SK-N-SH treated with all-trans-retinoic acid at 6 μM for 48 hours (cell line): Measurements from ENCODE around the gene DHX8.

Source experiments
- ATAC-seq: fragments of 200-7000 bp; cut with Tn5 transposase; 3 replicates; pipeline ENCODE4 v1.9.1; 2020; ENCODE audit warnings: mild to moderate bottlenecking, moderate library complexity
- ARNTL ChIP-seq: fragments of 450-650 bp; formaldehyde crosslinking; IDR thresholded peaks from 2 replicates; pipeline ENCODE4 v1.5.0; 2020; ENCODE audit warnings: low read depth, mild to moderate bottlenecking, moderate library complexity, borderline replicate concordance
- BACH2 ChIP-seq: fragments of 250-450 bp; sonication (Bioruptor Pico); IDR thresholded peaks from 2 replicates; pipeline ENCODE4 v1.9.0; 2021; ENCODE audit warnings: mild to moderate bottlenecking, borderline replicate concordance
- CSDC2 ChIP-seq: fragments of 250-450 bp; sonication (Bioruptor Pico); IDR thresholded peaks from 2 replicates; pipeline ENCODE4 v1.5.0; 2020; ENCODE audit warnings: mild to moderate bottlenecking, moderate library complexity
- ESRRG ChIP-seq: fragments of 250-450 bp; sonication (Bioruptor Pico); IDR thresholded peaks from 2 replicates; pipeline ENCODE4 v1.6.1; 2021; ENCODE audit warnings: mild to moderate bottlenecking
- GLIS3 ChIP-seq: fragments of 250-450 bp; sonication (Bioruptor Pico); IDR thresholded peaks from 2 replicates; pipeline ENCODE4 v1.5.0; 2020; ENCODE audit warnings: mild to moderate bottlenecking, moderate library complexity
- ISL1 ChIP-seq: fragments of 250-450 bp; sonication (Bioruptor Pico); IDR thresholded peaks from 2 replicates; pipeline ENCODE4 v2.1.2; 2022; ENCODE audit warnings: mild to moderate bottlenecking, moderate library complexity
- POU6F1 ChIP-seq: fragments of 250-450 bp; sonication (Bioruptor Pico); IDR thresholded peaks from 2 replicates; pipeline ENCODE4 v1.8.0; 2021; ENCODE audit warnings: low read depth, mild to moderate bottlenecking, moderate library complexity, borderline replicate concordance
- PPARA ChIP-seq: fragments of 250-450 bp; sonication (Bioruptor Pico); IDR thresholded peaks from 2 replicates; pipeline ENCODE4 v1.5.0; 2020; ENCODE audit warnings: mild to moderate bottlenecking, borderline replicate concordance
- RARB ChIP-seq: fragments of 250-450 bp; sonication (Bioruptor Pico); IDR thresholded peaks from 2 replicates; pipeline ENCODE4 v1.8.0; 2021; ENCODE audit warnings: mild to moderate bottlenecking, moderate library complexity
- SNAI2 ChIP-seq: fragments of 250-450 bp; sonication (Bioruptor Pico); IDR thresholded peaks from 2 replicates; pipeline ENCODE4 v1.5.0; 2020; ENCODE audit warnings: mild to moderate bottlenecking, moderate library complexity
- TOX ChIP-seq: fragments of 250-450 bp; sonication (Bioruptor Pico); IDR thresholded peaks from 2 replicates; pipeline ENCODE4 v1.8.0; 2021; ENCODE audit warnings: mild to moderate bottlenecking, moderate library complexity, borderline replicate concordance
- ZC3H10 ChIP-seq: fragments of 250-450 bp; sonication (Bioruptor Pico); IDR thresholded peaks from 2 replicates; pipeline ENCODE4 v1.5.1; 2021; ENCODE audit warnings: mild to moderate bottlenecking, moderate library complexity
- ZFP3 ChIP-seq: fragments of 250-450 bp; sonication (Bioruptor Pico); IDR thresholded peaks from 2 replicates; pipeline ENCODE4 v1.5.0; 2020; ENCODE audit warnings: mild to moderate bottlenecking, moderate library complexity
- ZNF565 ChIP-seq: fragments of 450-650 bp; formaldehyde crosslinking; conservative IDR thresholded peaks from 2 replicates; pipeline ENCODE4 v1.5.0; 2020; ENCODE audit warnings: low read depth, mild to moderate bottlenecking, moderate library complexity
- ZNF70 ChIP-seq: fragments of 450-650 bp; formaldehyde crosslinking; IDR thresholded peaks from 2 replicates; pipeline ENCODE4 v1.5.0; 2020; ENCODE audit warnings: mild to moderate bottlenecking, moderate library complexity
- ZNF8 ChIP-seq: fragments of 450-650 bp; formaldehyde crosslinking; IDR thresholded peaks from 2 replicates; pipeline ENCODE4 v1.5.0; 2020; ENCODE audit warnings: mild to moderate bottlenecking, moderate library complexity
- TF ChIP-seq, protein P1 (sequence below): fragments of 250-450 bp; sonication (Bioruptor Pico); IDR thresholded peaks from 2 replicates; pipeline ENCODE4 v1.5.1; 2020; ENCODE audit warnings: low read depth, mild to moderate bottlenecking, moderate library complexity
- TF ChIP-seq, protein P2 (sequence below): fragments of 250-450 bp; sonication (Bioruptor Pico); IDR thresholded peaks from 2 replicates; pipeline ENCODE4 v1.8.0; 2020; ENCODE audit warnings: mild to moderate bottlenecking, moderate library complexity, borderline replicate concordance
- TF ChIP-seq, protein P3 (sequence below): fragments of 250-450 bp; sonication (Bioruptor Pico); IDR thresholded peaks from 2 replicates; pipeline ENCODE4 v1.5.0; 2020; ENCODE audit warnings: mild to moderate bottlenecking, moderate library complexity

DHX8 gene

GRCh38 chr17:43467981-43468581 lies 15.7 kb upstream of the DHX8 start (continued):
- TF ChIP-seq POU6F1 (CRISPR knock-in tag) = no peak
- TF ChIP-seq, protein P1, sequence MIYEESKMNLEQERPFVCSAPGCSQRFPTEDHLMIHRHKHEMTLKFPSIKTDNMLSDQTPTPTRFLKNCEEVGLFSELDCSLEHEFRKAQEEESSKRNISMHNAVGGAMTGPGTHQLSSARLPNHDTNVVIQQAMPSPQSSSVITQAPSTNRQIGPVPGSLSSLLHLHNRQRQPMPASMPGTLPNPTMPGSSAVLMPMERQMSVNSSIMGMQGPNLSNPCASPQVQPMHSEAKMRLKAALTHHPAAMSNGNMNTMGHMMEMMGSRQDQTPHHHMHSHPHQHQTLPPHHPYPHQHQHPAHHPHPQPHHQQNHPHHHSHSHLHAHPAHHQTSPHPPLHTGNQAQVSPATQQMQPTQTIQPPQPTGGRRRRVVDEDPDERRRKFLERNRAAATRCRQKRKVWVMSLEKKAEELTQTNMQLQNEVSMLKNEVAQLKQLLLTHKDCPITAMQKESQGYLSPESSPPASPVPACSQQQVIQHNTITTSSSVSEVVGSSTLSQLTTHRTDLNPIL = no peak
- TF ChIP-seq CSDC2 (CRISPR knock-in tag) = no peak
- no peak for TF ChIP-seq RARB (CRISPR knock-in tag)
- TF ChIP-seq, protein P2, sequence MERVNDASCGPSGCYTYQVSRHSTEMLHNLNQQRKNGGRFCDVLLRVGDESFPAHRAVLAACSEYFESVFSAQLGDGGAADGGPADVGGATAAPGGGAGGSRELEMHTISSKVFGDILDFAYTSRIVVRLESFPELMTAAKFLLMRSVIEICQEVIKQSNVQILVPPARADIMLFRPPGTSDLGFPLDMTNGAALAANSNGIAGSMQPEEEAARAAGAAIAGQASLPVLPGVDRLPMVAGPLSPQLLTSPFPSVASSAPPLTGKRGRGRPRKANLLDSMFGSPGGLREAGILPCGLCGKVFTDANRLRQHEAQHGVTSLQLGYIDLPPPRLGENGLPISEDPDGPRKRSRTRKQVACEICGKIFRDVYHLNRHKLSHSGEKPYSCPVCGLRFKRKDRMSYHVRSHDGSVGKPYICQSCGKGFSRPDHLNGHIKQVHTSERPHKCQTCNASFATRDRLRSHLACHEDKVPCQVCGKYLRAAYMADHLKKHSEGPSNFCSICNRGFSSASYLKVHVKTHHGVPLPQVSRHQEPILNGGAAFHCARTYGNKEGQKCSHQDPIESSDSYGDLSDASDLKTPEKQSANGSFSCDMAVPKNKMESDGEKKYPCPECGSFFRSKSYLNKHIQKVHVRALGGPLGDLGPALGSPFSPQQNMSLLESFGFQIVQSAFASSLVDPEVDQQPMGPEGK (CRISPR knock-in tag) = no peak

- peak; percentile 50 for ATAC-seq
- TF ChIP-seq ISL1 (CRISPR knock-in tag) (no peak), RARB (CRISPR knock-in tag) (no peak), ZC3H10 (CRISPR knock-in tag) (no peak), ZFP3 (CRISPR knock-in tag) (no peak), TOX (no peak), BACH2 (CRISPR knock-in tag) (no peak), POU6F1 (CRISPR knock-in tag) (no peak), ZNF70 (no peak), ZNF8 (CRISPR knock-in tag) (no peak), ZNF565 (CRISPR knock-in tag) (no peak), ESRRG (CRISPR knock-in tag) (no peak), PPARA (CRISPR knock-in tag) (no peak), ARNTL (no peak), GLIS3 (CRISPR knock-in tag) (no peak), SNAI2 (no peak), CSDC2 (CRISPR knock-in tag) (no peak)
- TF ChIP-seq, protein P3, sequence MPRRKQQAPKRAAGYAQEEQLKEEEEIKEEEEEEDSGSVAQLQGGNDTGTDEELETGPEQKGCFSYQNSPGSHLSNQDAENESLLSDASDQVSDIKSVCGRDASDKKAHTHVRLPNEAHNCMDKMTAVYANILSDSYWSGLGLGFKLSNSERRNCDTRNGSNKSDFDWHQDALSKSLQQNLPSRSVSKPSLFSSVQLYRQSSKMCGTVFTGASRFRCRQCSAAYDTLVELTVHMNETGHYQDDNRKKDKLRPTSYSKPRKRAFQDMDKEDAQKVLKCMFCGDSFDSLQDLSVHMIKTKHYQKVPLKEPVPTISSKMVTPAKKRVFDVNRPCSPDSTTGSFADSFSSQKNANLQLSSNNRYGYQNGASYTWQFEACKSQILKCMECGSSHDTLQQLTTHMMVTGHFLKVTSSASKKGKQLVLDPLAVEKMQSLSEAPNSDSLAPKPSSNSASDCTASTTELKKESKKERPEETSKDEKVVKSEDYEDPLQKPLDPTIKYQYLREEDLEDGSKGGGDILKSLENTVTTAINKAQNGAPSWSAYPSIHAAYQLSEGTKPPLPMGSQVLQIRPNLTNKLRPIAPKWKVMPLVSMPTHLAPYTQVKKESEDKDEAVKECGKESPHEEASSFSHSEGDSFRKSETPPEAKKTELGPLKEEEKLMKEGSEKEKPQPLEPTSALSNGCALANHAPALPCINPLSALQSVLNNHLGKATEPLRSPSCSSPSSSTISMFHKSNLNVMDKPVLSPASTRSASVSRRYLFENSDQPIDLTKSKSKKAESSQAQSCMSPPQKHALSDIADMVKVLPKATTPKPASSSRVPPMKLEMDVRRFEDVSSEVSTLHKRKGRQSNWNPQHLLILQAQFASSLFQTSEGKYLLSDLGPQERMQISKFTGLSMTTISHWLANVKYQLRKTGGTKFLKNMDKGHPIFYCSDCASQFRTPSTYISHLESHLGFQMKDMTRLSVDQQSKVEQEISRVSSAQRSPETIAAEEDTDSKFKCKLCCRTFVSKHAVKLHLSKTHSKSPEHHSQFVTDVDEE (CRISPR knock-in tag) = no peak
- TF ChIP-seq, protein P1 = no peak
- TF ChIP-seq, protein P2 (CRISPR knock-in tag) = no peak
Measured at GRCh38 chr17:43468691-43469139, 15.1 kb upstream of the DHX8 start.
